IPS-15b (cell line): Measurements from ENCODE around the gene KRTAP3-3.

Experiments used
- H3K27me3 ChIP-seq: one replicate; pipeline ENCODE4 v1.6.1; 2013; ENCODE audit warnings: low read length; ENCODE audit not compliant: control insufficient read depth, insufficient read depth
- H3K36me3 ChIP-seq: one replicate; pipeline ENCODE4 v1.6.1; 2013; ENCODE audit warnings: low read length; ENCODE audit not compliant: control insufficient read depth, insufficient read depth
- H3K4me1 ChIP-seq: one replicate; pipeline ENCODE4 v1.6.1; 2013; ENCODE audit warnings: mild to moderate bottlenecking, low read length; ENCODE audit not compliant: control insufficient read depth, insufficient read depth
- H3K4me3 ChIP-seq: one replicate; pipeline ENCODE4 v1.5.1; 2013; ENCODE audit warnings: low read depth, low read length
- H3K9ac ChIP-seq: one replicate; pipeline ENCODE4 v1.6.1; 2013; ENCODE audit warnings: low read depth, mild to moderate bottlenecking, low read length
- H3K9me3 ChIP-seq: one replicate; pipeline ENCODE4 v1.6.1; 2013; ENCODE audit warnings: mild to moderate bottlenecking, low read length; ENCODE audit not compliant: control insufficient read depth, insufficient read depth

The KRTAP3-3 gene

GRCh38 chr17:41016578-41017215 lies 22.7 kb upstream of the KRTAP3-3 start:
- Histone ChIP-seq H3K9ac (no peak overlapping the region), H3K9me3 (no peaks in the 10 kb centered on the region), H3K27me3 (no peaks in the 10 kb centered on the region), H3K36me3 (no peaks in the 10 kb centered on the region), H3K4me3 (no peak overlapping the region), H3K4me1 (no peaks in the 10 kb centered on the region)

- no peak overlapping the region for H3K9ac ChIP-seq
- H3K27me3 ChIP-seq: no peaks in the 10 kb centered on the region
Measured at GRCh38 chr17:41015454-41015853, 21.5 kb upstream of the KRTAP3-3 start.

DNA sequence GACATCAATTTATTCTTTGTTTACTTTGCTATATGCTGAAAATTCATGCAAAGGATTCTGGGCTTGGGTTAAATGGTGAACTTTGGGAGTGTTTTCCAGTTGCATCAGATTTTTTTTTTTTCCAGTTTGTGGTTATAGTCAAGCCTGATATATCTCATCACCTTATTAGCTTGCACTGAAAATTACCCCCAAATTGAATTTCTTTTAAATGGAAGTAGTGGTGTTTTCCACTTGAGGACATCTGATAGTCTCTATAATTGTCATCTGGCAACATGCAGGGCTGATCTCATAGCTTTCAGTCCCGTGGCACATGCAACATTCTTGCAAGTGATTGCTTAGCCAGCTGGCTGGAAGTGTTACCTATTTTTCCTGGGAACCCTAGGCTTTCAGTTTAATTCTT lies 19.6 kb upstream of the KRTAP3-3 start:
- H3K4me3 ChIP-seq: no peak overlapping the region
- H3K9me3 ChIP-seq: no peaks in the 10 kb centered on the region
- no peaks in the 10 kb centered on the region for H3K27me3 ChIP-seq
- H3K4me1 ChIP-seq: peaks cover 2% of the 10 kb centered on the region
- no peak overlapping the region for H3K9ac ChIP-seq
- H3K36me3 ChIP-seq: no peaks in the 10 kb centered on the region

More at GRCh38 chr17:41015454-41015853, 21.5 kb upstream of the KRTAP3-3 start:
- no peak overlapping the region for H3K4me3 ChIP-seq
- H3K4me1 ChIP-seq: no peaks in the 10 kb centered on the region
- no peaks in the 10 kb centered on the region for H3K36me3 ChIP-seq
- no peaks in the 10 kb centered on the region for H3K9me3 ChIP-seq

DNA sequence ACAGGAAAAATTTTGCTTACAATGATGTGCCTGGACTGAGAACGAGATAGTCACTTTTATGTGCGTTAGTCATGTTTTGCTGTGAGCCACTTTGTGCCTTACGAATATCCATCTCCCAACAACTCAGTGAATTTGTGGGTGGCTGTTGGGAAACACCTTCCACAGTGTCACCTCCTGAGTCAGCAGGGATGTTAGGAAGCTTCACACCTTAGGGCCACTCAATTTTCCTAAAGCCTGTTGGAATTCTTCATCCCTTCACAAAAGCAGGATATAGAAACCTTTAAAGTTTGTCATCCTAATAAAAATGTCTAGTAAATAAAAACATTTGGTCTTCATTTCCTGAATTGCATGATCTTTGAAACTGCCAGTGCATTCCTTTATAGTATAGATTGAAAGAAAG lies 19.2 kb upstream of the KRTAP3-3 start:
- Histone ChIP-seq H3K27me3 (no peaks in the 10 kb centered on the region), H3K4me1 (peaks cover 2% of the 10 kb centered on the region), H3K4me3 (no peak overlapping the region), H3K9me3 (no peaks in the 10 kb centered on the region), H3K9ac (no peak overlapping the region), H3K36me3 (no peaks in the 10 kb centered on the region)

GRCh38 chr17:41012326-41013120 lies 18.6 kb upstream of the KRTAP3-3 start:
- no peaks in the 10 kb centered on the region for H3K9me3 ChIP-seq
- peaks cover 2% of the 10 kb centered on the region for H3K4me1 ChIP-seq
- H3K36me3 ChIP-seq: no peaks in the 10 kb centered on the region
- H3K9ac ChIP-seq: no peak overlapping the region
- H3K27me3 ChIP-seq: no peaks in the 10 kb centered on the region
- H3K4me3 ChIP-seq: no peak overlapping the region

GRCh38 chr17:41010441-41010840 lies 16.5 kb upstream of the KRTAP3-3 start:
- peaks cover 2% of the 10 kb centered on the region for H3K4me1 ChIP-seq
- H3K9me3 ChIP-seq: no peaks in the 10 kb centered on the region
- no peaks in the 10 kb centered on the region for H3K36me3 ChIP-seq

DNA sequence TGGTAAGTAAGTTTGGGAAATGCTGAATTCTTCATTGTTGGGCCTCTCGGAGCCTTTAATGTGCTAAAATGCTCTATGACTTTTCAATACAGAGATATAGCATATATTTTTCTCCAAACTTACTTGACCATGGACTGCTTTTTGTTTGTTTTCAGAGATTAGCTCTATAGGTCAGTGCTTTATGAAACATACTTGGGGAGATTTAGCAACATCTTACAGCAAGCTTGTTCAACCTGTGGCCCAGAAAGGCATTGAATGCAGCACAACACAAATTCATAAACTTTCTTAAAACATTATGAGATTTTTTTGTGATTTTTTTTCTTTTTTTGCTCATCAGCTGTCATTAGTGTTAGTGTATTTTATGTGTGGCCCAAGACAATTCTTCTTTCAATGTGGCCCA lies 16.0 kb upstream of the KRTAP3-3 start:
- H3K9ac ChIP-seq: no peak overlapping the region
- no peak overlapping the region for H3K4me3 ChIP-seq
- no peaks in the 10 kb centered on the region for H3K36me3 ChIP-seq
- no peaks in the 10 kb centered on the region for H3K27me3 ChIP-seq
- H3K9me3 ChIP-seq: no peaks in the 10 kb centered on the region
- H3K4me1 ChIP-seq: peaks cover 2% of the 10 kb centered on the region

More at GRCh38 chr17:41010441-41010840, 16.5 kb upstream of the KRTAP3-3 start:
- no peak overlapping the region for H3K4me3 ChIP-seq
- no peak overlapping the region for H3K9ac ChIP-seq
- no peaks in the 10 kb centered on the region for H3K27me3 ChIP-seq

- peaks cover 2% of the 10 kb centered on the region for H3K4me1 ChIP-seq
- no peaks in the 10 kb centered on the region for H3K9me3 ChIP-seq
- no peaks in the 10 kb centered on the region for H3K27me3 ChIP-seq
- no peaks in the 10 kb centered on the region for H3K36me3 ChIP-seq
- H3K9ac ChIP-seq: no peak overlapping the region
- H3K4me3 ChIP-seq: no peak overlapping the region
Measured at GRCh38 chr17:41009301-41009760, 15.4 kb upstream of the KRTAP3-3 start.

DNA sequence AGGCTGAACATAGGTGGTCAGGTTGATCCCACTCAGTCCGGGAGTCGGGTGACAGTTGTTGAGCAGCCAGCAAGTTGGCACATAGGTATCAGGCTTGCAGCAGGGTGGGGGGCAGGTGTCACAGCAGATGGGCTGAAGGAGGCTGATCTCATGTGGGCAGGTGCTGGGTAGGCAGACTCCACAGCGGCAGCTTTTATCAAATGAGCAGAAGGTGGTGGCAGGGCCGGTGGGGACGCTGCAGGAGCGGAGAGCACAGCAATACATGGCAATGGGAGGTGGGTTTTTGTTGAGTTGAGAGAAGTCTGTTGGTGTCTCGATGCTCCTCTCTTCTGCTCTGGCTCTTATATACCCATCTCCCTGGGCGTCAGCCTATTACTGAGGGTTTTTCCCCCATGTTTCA lies 14.8 kb upstream of the KRTAP3-3 start, which contains the start of gene KRTAP3-1:
TSS of gene KRTAP3-1 (minus strand) at position 318 of the 400 bp plus-strand sequence. CDS start at position 264, 54 bp downstream.
- peaks cover 2% of the 10 kb centered on the region for H3K4me1 ChIP-seq

GRCh38 chr17:41004397-41004796 lies 10.4 kb upstream of the KRTAP3-3 start:
- H3K9me3 ChIP-seq: no peaks in the 10 kb centered on the region
- H3K4me3 ChIP-seq: no peak overlapping the region
- peaks cover under 1% of the 10 kb centered on the region for H3K4me1 ChIP-seq
- no peak overlapping the region for H3K9ac ChIP-seq
- H3K27me3 ChIP-seq: no peaks in the 10 kb centered on the region
- no peaks in the 10 kb centered on the region for H3K36me3 ChIP-seq

More for the DNA sequence above, 14.8 kb upstream of the KRTAP3-3 start, which contains the start of gene KRTAP3-1:
- H3K9ac ChIP-seq: no peak within 1 kb of the TSS
- H3K9me3 ChIP-seq: no peaks in the 10 kb centered on the region
- H3K36me3 ChIP-seq: no peaks in the 10 kb centered on the region
- H3K4me3 ChIP-seq: no peak within 1 kb of the TSS
- H3K27me3 ChIP-seq: no peaks in the 10 kb centered on the region

- H3K9me3 ChIP-seq: no peaks in the 10 kb centered on the region
- H3K4me3 ChIP-seq: no peak overlapping the region
- no peak overlapping the region for H3K9ac ChIP-seq
- H3K36me3 ChIP-seq: no peaks in the 10 kb centered on the region
- H3K4me1 ChIP-seq: no peaks in the 10 kb centered on the region
- H3K27me3 ChIP-seq: no peaks in the 10 kb centered on the region
Measured at GRCh38 chr17:41003926-41004325, 10.0 kb upstream of the KRTAP3-3 start.

DNA sequence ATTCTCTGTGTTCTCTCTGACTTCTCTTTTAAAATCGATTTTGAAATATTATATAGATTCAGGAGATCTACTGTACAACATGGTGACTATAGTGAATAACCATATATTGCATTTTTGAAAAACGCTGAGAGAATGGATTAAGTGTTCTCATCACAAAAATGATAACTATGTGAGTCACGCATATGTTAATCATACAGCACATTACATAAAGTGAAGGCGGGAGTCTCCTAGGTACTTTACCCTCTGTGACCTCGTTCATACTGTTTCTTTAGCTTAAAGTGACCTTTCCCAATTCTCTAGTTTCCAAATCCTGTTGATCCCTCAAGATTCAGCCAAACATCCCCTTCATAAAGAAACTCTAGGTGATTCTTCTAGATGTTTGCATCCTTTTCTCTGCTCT lies 8.8 kb upstream of the KRTAP3-3 start:
- Histone ChIP-seq H3K4me1 (no peaks in the 10 kb centered on the region), H3K9me3 (no peaks in the 10 kb centered on the region), H3K36me3 (no peaks in the 10 kb centered on the region), H3K4me3 (no peak overlapping the region), H3K27me3 (no peaks in the 10 kb centered on the region), H3K9ac (no peak overlapping the region)
